Measurements from ENCODE around the gene KCNQ1OT1.

DNA sequence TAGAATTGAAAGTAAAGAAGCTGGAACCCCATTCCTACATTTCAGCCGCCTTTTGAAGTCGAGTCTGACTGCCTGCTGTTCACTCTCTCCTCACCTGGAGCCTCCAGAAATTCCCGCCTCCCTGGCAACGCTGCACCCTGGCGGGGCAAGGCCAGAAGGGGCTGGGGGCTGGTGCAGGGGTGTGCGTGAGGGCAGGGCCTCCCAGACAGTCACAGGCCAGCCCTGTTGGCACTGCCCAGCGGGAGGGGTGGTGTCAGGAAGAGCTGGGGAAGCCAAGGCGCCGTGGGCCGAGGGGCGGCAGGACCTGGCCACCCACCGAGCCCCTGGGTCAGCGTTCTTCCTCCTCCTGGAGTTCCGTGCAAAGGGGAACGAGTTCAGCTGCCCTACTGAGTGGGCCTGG lies 123.2 kb downstream of the KCNQ1OT1 start:
- TF ChIP-seq FOXA1 (IDR thresholded peaks at IDR 0.05) (no peak), CTCF (IDR thresholded peaks at IDR 0.05; ENCODE audit: low read depth, low read length, missing input control) (no peak), MAX (IDR thresholded peaks at IDR 0.05) (no peak), JUND (IDR thresholded peaks at IDR 0.05) (no peak), RAD21 (IDR thresholded peaks at IDR 0.05) (no peak), TAF1 (conservative IDR thresholded peaks at IDR 0.05) (no peak), SP1 (IDR thresholded peaks at IDR 0.05) (no peak)
- TF ChIP-seq, protein P1, sequence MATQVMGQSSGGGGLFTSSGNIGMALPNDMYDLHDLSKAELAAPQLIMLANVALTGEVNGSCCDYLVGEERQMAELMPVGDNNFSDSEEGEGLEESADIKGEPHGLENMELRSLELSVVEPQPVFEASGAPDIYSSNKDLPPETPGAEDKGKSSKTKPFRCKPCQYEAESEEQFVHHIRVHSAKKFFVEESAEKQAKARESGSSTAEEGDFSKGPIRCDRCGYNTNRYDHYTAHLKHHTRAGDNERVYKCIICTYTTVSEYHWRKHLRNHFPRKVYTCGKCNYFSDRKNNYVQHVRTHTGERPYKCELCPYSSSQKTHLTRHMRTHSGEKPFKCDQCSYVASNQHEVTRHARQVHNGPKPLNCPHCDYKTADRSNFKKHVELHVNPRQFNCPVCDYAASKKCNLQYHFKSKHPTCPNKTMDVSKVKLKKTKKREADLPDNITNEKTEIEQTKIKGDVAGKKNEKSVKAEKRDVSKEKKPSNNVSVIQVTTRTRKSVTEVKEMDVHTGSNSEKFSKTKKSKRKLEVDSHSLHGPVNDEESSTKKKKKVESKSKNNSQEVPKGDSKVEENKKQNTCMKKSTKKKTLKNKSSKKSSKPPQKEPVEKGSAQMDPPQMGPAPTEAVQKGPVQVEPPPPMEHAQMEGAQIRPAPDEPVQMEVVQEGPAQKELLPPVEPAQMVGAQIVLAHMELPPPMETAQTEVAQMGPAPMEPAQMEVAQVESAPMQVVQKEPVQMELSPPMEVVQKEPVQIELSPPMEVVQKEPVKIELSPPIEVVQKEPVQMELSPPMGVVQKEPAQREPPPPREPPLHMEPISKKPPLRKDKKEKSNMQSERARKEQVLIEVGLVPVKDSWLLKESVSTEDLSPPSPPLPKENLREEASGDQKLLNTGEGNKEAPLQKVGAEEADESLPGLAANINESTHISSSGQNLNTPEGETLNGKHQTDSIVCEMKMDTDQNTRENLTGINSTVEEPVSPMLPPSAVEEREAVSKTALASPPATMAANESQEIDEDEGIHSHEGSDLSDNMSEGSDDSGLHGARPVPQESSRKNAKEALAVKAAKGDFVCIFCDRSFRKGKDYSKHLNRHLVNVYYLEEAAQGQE (IDR thresholded peaks at IDR 0.05) = no peak
